ENCODE results near the gene CNOT2.

DNA sequence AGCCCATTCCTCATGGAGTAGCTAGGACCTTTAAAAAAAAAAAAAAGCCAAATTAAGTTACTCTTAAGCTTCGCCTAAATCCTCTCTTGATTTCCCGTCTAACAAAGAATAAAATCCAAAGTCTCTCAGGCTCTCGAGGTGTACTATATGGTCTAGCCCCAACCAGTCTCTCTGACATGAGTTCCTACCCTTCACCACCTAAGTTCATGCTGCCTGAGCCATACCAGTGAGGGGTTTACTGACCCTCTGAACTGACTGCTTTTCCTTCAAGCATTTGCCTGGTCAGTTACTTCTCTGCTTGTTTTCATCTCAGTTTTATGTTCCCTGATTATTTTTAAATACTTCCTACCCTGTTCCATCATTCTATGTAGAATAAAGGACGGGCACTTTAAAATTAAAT lies 64.6 kb downstream of the CNOT2 start:
- TF ChIP-seq, protein P1, sequence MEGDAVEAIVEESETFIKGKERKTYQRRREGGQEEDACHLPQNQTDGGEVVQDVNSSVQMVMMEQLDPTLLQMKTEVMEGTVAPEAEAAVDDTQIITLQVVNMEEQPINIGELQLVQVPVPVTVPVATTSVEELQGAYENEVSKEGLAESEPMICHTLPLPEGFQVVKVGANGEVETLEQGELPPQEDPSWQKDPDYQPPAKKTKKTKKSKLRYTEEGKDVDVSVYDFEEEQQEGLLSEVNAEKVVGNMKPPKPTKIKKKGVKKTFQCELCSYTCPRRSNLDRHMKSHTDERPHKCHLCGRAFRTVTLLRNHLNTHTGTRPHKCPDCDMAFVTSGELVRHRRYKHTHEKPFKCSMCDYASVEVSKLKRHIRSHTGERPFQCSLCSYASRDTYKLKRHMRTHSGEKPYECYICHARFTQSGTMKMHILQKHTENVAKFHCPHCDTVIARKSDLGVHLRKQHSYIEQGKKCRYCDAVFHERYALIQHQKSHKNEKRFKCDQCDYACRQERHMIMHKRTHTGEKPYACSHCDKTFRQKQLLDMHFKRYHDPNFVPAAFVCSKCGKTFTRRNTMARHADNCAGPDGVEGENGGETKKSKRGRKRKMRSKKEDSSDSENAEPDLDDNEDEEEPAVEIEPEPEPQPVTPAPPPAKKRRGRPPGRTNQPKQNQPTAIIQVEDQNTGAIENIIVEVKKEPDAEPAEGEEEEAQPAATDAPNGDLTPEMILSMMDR (conservative IDR thresholded peaks at IDR 0.05; ENCODE audit: low read length) = no peak
- no peak for TF ChIP-seq EZH2phosphoT487 (IDR thresholded peaks at IDR 0.05; ENCODE audit: borderline replicate concordance, low read depth, low read length)

All from OCI-LY7 (cell line).